ENCODE measurements around the gene KLF1. TPM values are rescaled to one million over a fixed set of nuclear protein-coding genes. Genes with fewer than 3 reads are reported as not detected.

The KLF1 gene
- total and polyA plus RNA-seq, 4 donors: 0.39 TPM; not detected in 3

DNA sequence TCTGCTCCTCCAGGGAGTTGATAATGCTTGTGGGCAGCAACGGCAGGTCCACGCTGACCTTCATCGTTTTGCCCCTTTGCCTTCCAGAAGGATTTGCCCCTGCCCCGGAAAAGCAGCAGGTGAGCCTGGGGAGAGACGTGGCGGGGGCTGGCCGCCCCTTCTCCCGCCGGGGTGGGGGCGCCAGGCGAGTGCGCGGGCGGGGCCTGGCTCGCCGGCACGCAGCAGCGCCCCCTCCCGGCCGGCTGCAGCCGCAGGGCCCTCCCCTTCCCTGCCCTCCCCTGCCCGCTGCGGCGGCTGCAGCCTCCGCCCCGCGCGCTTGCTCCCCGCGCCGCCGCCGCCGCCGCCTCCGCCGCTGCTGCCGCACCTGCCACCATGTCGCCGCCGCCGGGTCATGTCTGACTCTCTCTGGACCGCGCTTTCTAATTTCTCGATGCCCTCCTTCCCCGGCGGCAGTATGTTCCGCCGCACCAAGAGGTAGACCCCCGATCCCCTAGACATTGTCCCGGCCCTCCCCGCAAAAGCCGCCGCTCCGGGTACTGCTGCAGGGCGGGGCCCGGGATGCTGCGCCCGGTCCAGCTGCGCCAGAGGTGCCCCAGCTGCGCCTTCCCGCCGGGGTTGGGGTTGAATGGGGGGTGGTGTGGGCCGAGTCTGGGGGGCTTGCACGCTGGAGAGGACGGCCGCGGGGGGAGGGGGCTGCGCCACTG is 48.7 kb downstream of the KLF1 start, which contains the start of gene MAST1:
TSS of gene MAST1 (plus strand) at position 334 of the 704 bp plus-strand sequence. CDS start at position 392, 58 bp downstream.
- ATAC-seq (ENCODE audit: low FRiP score) (no peak), DNase-seq (no peak)
- H3K4me3 ChIP-seq (ENCODE audit: low read length in 2 of 2): no peak within 1 kb of the TSS
- H3K27me3 ChIP-seq (ENCODE audit: control insufficient read depth in 1 of 2, insufficient read depth in 2 of 2, low read length in 1 of 2): no peaks in the 10 kb centered on the region
- no peaks in the 10 kb centered on the region for H3K9me3 ChIP-seq (ENCODE audit: control insufficient read depth, low read length)
- no peaks in the 10 kb centered on the region for H3K36me3 ChIP-seq (ENCODE audit: control insufficient read depth in 1 of 2, insufficient read depth in 2 of 2, low read length in 1 of 2)
- H3K27ac ChIP-seq (ENCODE audit: low read depth in 1 of 2, low read length in 2 of 2): no peak within 1 kb of the TSS
- no peaks in the 10 kb centered on the region for H3K4me1 ChIP-seq (ENCODE audit: control insufficient read depth in 1 of 2, insufficient read depth in 2 of 2, low read length in 2 of 2)
- intact Hi-C loops (cut with DNase I): no loop called here
- 0 to 1% methylated on average over 31 to 69 of the region's 69 CpGs for WGBS, 2 donors

DNA sequence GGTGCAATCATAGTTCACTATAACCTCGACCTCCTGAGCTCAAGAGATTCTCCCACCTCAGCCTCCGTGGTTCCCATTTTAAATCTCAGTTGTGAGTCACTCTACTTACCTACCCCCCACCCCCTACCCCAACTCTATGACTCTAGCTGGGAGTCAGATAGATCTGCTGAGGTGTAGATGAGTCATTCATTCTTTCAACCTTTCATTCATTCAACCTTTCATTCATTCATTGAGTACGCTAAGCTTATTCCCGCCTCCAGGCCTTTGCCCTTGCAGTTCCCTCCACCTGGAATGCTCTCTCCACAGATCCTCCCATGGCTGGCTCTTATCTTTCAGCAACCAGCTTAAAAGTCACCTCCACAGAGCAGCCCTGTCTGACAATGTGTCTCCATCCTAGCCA is 49.8 kb downstream of the KLF1 start:
- 73 to 81% methylated on average over 4 of the region's 4 CpGs for WGBS, 2 donors
- intact Hi-C loops (cut with DNase I): no loop called here
- DNase-seq: no peak

DNA sequence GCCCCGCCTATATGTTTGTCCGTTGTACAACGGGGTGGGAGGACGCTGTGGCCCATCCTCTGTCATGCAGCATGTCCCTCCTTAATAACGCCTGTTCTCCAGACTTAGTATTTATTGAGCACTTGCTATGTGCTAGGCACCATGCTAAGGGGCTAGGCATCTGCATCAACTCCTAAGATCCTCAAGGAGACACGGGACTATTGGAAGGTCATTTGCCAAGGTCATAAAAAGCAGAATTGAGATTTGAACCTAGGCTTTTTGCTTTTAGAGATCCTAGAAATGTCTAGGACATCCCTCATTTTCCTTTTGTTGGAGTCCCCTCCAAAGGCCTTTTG is 50.5 kb downstream of the KLF1 start:
- intact Hi-C loops (cut with DNase I): no loop called here
- DNase-seq: no peak
- Histone ChIP-seq H3K9me3 (ENCODE audit: control insufficient read depth, low read length) (no peaks in the 10 kb centered on the region), H3K4me1 (ENCODE audit: control insufficient read depth in 1 of 2, insufficient read depth in 2 of 2, low read length in 2 of 2) (no peaks in the 10 kb centered on the region), H3K27me3 (ENCODE audit: control insufficient read depth in 1 of 2, insufficient read depth in 2 of 2, low read length in 1 of 2) (no peaks in the 10 kb centered on the region), H3K36me3 (ENCODE audit: control insufficient read depth in 1 of 2, insufficient read depth in 2 of 2, low read length in 1 of 2) (no peaks in the 10 kb centered on the region), H3K4me3 (ENCODE audit: low read length in 2 of 2) (no peak overlapping the region), H3K27ac (ENCODE audit: low read depth in 1 of 2, low read length in 2 of 2) (no peak overlapping the region)
- no peak for ATAC-seq (ENCODE audit: low FRiP score)
- 10 to 11% methylated on average over 6 of the region's 6 CpGs for WGBS, 2 donors

More for the DNA sequence above, 49.8 kb downstream of the KLF1 start:
- Histone ChIP-seq H3K4me1 (ENCODE audit: control insufficient read depth in 1 of 2, insufficient read depth in 2 of 2, low read length in 2 of 2) (no peaks in the 10 kb centered on the region), H3K27ac (ENCODE audit: low read depth in 1 of 2, low read length in 2 of 2) (no peak overlapping the region), H3K27me3 (ENCODE audit: control insufficient read depth in 1 of 2, insufficient read depth in 2 of 2, low read length in 1 of 2) (no peaks in the 10 kb centered on the region), H3K9me3 (ENCODE audit: control insufficient read depth, low read length) (no peaks in the 10 kb centered on the region), H3K4me3 (ENCODE audit: low read length in 2 of 2) (no peak overlapping the region), H3K36me3 (ENCODE audit: control insufficient read depth in 1 of 2, insufficient read depth in 2 of 2, low read length in 1 of 2) (no peaks in the 10 kb centered on the region)
- no peak for ATAC-seq (ENCODE audit: low FRiP score)

DNA sequence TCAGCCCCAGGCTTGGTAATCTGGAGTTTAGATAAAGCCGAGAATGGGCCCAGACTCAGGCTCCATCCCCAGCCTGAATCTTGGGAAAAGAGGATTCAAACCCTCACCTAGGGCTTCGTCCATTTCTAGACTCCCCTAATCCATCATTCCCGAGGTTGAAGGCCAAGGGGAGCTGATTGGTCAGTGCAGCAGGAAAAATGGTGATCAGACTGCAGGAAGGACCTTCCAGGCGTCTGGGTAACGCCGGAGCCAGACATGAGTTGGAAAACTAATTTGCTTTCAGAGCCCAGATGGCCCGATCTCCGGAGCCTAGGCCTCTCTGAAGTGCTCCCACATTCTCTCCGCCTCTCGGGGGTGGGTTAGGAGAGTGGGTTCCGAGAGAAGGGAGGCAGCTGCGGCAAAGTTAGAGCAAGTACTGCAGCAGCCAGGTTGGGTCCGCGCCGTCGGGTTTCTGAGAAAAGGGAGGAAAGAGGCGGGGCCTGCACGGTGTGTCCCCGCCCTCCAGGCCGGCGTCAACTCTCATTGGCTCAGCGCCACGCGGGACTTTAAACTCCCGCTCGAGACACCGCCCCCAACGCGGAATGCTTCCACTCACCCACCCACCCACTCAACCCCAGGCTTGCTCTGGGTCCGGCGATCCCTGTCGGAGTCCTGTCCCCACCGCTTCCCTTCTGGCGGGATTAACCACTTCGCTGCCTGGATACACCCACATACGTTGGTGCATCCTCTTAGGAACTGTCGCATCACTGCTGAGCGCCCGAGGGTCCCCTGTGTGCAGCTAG is 51.8 kb downstream of the KLF1 start:
- WGBS, 2 donors: 6 to 7% methylated on average over 39 of the region's 39 CpGs
- Histone ChIP-seq H3K9me3 (ENCODE audit: control insufficient read depth, low read length) (no peaks in the 10 kb centered on the region), H3K4me3 (ENCODE audit: low read length in 2 of 2) (no peak overlapping the region), H3K4me1 (ENCODE audit: control insufficient read depth in 1 of 2, insufficient read depth in 2 of 2, low read length in 2 of 2) (no peaks in the 10 kb centered on the region), H3K27me3 (ENCODE audit: control insufficient read depth in 1 of 2, insufficient read depth in 2 of 2, low read length in 1 of 2) (no peaks in the 10 kb centered on the region), H3K27ac (ENCODE audit: low read depth in 1 of 2, low read length in 2 of 2) (no peak overlapping the region), H3K36me3 (ENCODE audit: control insufficient read depth in 1 of 2, insufficient read depth in 2 of 2, low read length in 1 of 2) (no peaks in the 10 kb centered on the region)
- ATAC-seq (ENCODE audit: low FRiP score): no peak
- DNase-seq: no peak
- intact Hi-C loops (cut with DNase I): no loop called here

DNA sequence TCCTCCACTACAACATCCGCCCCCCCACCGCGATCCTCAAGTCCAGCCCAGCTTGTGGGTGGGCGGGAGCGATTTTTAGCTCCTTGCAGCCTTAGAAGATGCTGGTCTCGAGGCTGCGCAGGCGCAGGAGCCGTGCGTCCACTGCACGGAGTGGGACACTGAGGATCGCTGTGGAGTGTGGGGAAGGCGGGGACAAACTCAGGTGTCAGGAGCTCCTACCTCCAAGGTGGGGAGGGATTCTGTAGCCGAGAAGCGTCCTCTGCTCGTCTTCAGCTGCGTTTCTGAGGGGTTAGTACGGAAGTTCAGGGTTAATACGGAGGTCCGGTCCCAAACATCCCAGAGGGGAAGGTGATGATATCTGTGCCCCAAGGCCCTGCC is 52.4 kb downstream of the KLF1 start, which contains the start of gene RTBDN:
TSS of gene RTBDN (minus strand) at position 14 of the 378 bp plus-strand sequence. CDS start 4,600 bp downstream, outside the sequence.
- WGBS, 2 donors: 5 to 7% methylated on average over 20 of the region's 20 CpGs
- no peaks in the 10 kb centered on the region for H3K36me3 ChIP-seq (ENCODE audit: control insufficient read depth in 1 of 2, insufficient read depth in 2 of 2, low read length in 1 of 2)
- no peaks in the 10 kb centered on the region for H3K9me3 ChIP-seq (ENCODE audit: control insufficient read depth, low read length)
- intact Hi-C loops (cut with DNase I): no loop called here
- H3K4me1 ChIP-seq (ENCODE audit: control insufficient read depth in 1 of 2, insufficient read depth in 2 of 2, low read length in 2 of 2): no peaks in the 10 kb centered on the region
- DNase-seq: no peak
- no peak within 1 kb of the TSS for H3K27ac ChIP-seq (ENCODE audit: low read depth in 1 of 2, low read length in 2 of 2)
- ATAC-seq (ENCODE audit: low FRiP score): no peak
- no peaks in the 10 kb centered on the region for H3K27me3 ChIP-seq (ENCODE audit: control insufficient read depth in 1 of 2, insufficient read depth in 2 of 2, low read length in 1 of 2)
- peak within 1 kb of the TSS in 1 of 2 donors; percentile 21 for H3K4me3 ChIP-seq (ENCODE audit: low read length in 2 of 2)

Small RNA genes within 50 kb of the gene (microRNA-seq; reads per million reads assigned to microRNA genes)
- gene MIR5695 (0 reads per million in 2 donors), gene MIR6794 (0 reads per million in 2 donors)

Other genes with a start within 250 kb of the KLF1 start
- 100 to 1,000 TPM in 1 of 2 donors, 10 to 100 TPM in 1; 74.8 to 111 TPM for gene MAN2B1, start 220.5 kb downstream of the KLF1 start, total RNA-seq
- 10 to 100 TPM; 54.6 to 88.7 TPM for gene MAN2B1, start 220.5 kb downstream of the KLF1 start, polyA plus RNA-seq
- gene WDR83, start 220.4 kb downstream of the KLF1 start, total RNA-seq: 10 to 100 TPM in 1 of 2 donors, 1 to 10 TPM in 1; 7.1 to 11.8 TPM
- 10 to 100 TPM in 1 of 2 donors, 1 to 10 TPM in 1; 9.4 to 20.9 TPM for gene WDR83, start 220.4 kb downstream of the KLF1 start, polyA plus RNA-seq
- 10 to 100 TPM; 50.1 to 74.0 TPM for gene DHPS, start 205.3 kb downstream of the KLF1 start, total RNA-seq
- gene DHPS, start 205.3 kb downstream of the KLF1 start, polyA plus RNA-seq: 10 to 100 TPM; 42.7 to 94.8 TPM
- gene GNG14, start 199.2 kb downstream of the KLF1 start, total RNA-seq: not detected
- not detected for gene GNG14, start 199.2 kb downstream of the KLF1 start, polyA plus RNA-seq
- gene FBXW9, start 190.6 kb downstream of the KLF1 start, total RNA-seq: 1 to 10 TPM; 1.9 to 4.8 TPM
- 1 to 10 TPM; 4.1 to 5.4 TPM for gene FBXW9, start 190.6 kb downstream of the KLF1 start, polyA plus RNA-seq
- gene TNPO2, start 163.3 kb downstream of the KLF1 start, total RNA-seq: 10 to 100 TPM; 61.5 to 71.8 TPM
- gene TNPO2, start 163.3 kb downstream of the KLF1 start, polyA plus RNA-seq: 10 to 100 TPM; 15.2 to 38.5 TPM
- gene TRIR, start 152.5 kb downstream of the KLF1 start, total RNA-seq: 100 to 1,000 TPM; 119 to 121 TPM
- 100 to 1,000 TPM; 233 to 289 TPM for gene TRIR, start 152.5 kb downstream of the KLF1 start, polyA plus RNA-seq
- 10 to 100 TPM; 35.4 to 42.2 TPM for gene GET3, start 149.7 kb downstream of the KLF1 start, total RNA-seq
- 10 to 100 TPM; 61.2 to 70.6 TPM for gene GET3, start 149.7 kb downstream of the KLF1 start, polyA plus RNA-seq
- not detected for gene BEST2, start 135.4 kb downstream of the KLF1 start, total RNA-seq
- 1 to 10 TPM in 1 of 2 donors, not detected in 1; 2.5 TPM for gene BEST2, start 135.4 kb downstream of the KLF1 start, polyA plus RNA-seq
- 10 to 100 TPM; 28.5 to 45.5 TPM for gene HOOK2, start 111.6 kb downstream of the KLF1 start, total RNA-seq
- 10 to 100 TPM; 14.4 to 92.5 TPM for gene HOOK2, start 111.6 kb downstream of the KLF1 start, polyA plus RNA-seq
- 100 to 1,000 TPM; 250 to 609 TPM for gene JUNB, start 95.7 kb downstream of the KLF1 start, total RNA-seq
- gene JUNB, start 95.7 kb downstream of the KLF1 start, polyA plus RNA-seq: 100 to 1,000 TPM in 1 of 2 donors, 10 to 100 TPM in 1; 97.0 to 623 TPM
- gene PRDX2, start 85.4 kb downstream of the KLF1 start, total RNA-seq: 100 to 1,000 TPM in 1 of 2 donors, 10 to 100 TPM in 1; 90.5 to 118 TPM
- gene PRDX2, start 85.4 kb downstream of the KLF1 start, polyA plus RNA-seq: 100 to 1,000 TPM; 151 to 202 TPM
- gene THSD8, start 85.1 kb downstream of the KLF1 start, total RNA-seq: 1 to 10 TPM in 1 of 2 donors, not detected in 1; 1.2 TPM
- 1 to 10 TPM in 1 of 2 donors, not detected in 1; 2.5 TPM for gene THSD8, start 85.1 kb downstream of the KLF1 start, polyA plus RNA-seq
- 1 to 10 TPM; 2.9 to 7.2 TPM for gene RNASEH2A, start 80.6 kb downstream of the KLF1 start, total RNA-seq
- 1 to 10 TPM; 1.6 to 3.3 TPM for gene RNASEH2A, start 80.6 kb downstream of the KLF1 start, polyA plus RNA-seq
- gene RTBDN, start 52.6 kb downstream of the KLF1 start, total RNA-seq: not detected
- gene RTBDN, start 52.6 kb downstream of the KLF1 start, polyA plus RNA-seq: 1 to 10 TPM in 1 of 2 donors, not detected in 1; 2.0 TPM
- gene MAST1, start 48.7 kb downstream of the KLF1 start, total RNA-seq: under 1 TPM in 1 of 2 donors, not detected in 1; 0.54 TPM
- under 1 TPM in 1 of 2 donors, not detected in 1; 0.13 TPM for gene MAST1, start 48.7 kb downstream of the KLF1 start, polyA plus RNA-seq
- gene DNASE2, start 5.8 kb downstream of the KLF1 start, total RNA-seq: 10 to 100 TPM; 26.8 to 39.5 TPM
- 10 to 100 TPM; 27.4 to 49.9 TPM for gene DNASE2, start 5.8 kb downstream of the KLF1 start, polyA plus RNA-seq
- gene GCDH, start 4.0 kb upstream of the KLF1 start, total RNA-seq: 10 to 100 TPM; 15.1 to 16.4 TPM
- 10 to 100 TPM; 21.9 to 29.1 TPM for gene GCDH, start 4.0 kb upstream of the KLF1 start, polyA plus RNA-seq
- gene SYCE2, start 32.1 kb upstream of the KLF1 start, total RNA-seq: under 1 TPM; 0.42 to 0.51 TPM
- under 1 TPM in 1 of 2 donors, not detected in 1; 0.15 TPM for gene SYCE2, start 32.1 kb upstream of the KLF1 start, polyA plus RNA-seq
- 10 to 100 TPM; 27.2 to 31.4 TPM for gene FARSA, start 46.5 kb upstream of the KLF1 start, total RNA-seq
- 10 to 100 TPM; 19.7 to 23.2 TPM for gene FARSA, start 46.5 kb upstream of the KLF1 start, polyA plus RNA-seq
- gene CALR, start 51.4 kb upstream of the KLF1 start, total RNA-seq: 100 to 1,000 TPM; 649 to 778 TPM
- 100 to 1,000 TPM; 232 to 296 TPM for gene CALR, start 51.4 kb upstream of the KLF1 start, polyA plus RNA-seq
- 100 to 1,000 TPM in 1 of 2 donors, 10 to 100 TPM in 1; 80.7 to 106 TPM for gene RAD23A, start 58.7 kb upstream of the KLF1 start, total RNA-seq
- gene RAD23A, start 58.7 kb upstream of the KLF1 start, polyA plus RNA-seq: 100 to 1,000 TPM in 1 of 2 donors, 10 to 100 TPM in 1; 72.4 to 154 TPM
- 10 to 100 TPM; 15.3 to 15.7 TPM for gene GADD45GIP1, start 70.0 kb upstream of the KLF1 start, total RNA-seq
- gene GADD45GIP1, start 70.0 kb upstream of the KLF1 start, polyA plus RNA-seq: 10 to 100 TPM; 30.9 to 40.6 TPM
- gene DAND5, start 82.4 kb upstream of the KLF1 start, total RNA-seq: not detected
- gene DAND5, start 82.4 kb upstream of the KLF1 start, polyA plus RNA-seq: under 1 TPM in 1 of 2 donors, not detected in 1; 0.13 TPM
- gene NFIX, start 108.3 kb upstream of the KLF1 start, total RNA-seq: 100 to 1,000 TPM; 184 to 327 TPM
- 10 to 100 TPM; 45.5 to 49.8 TPM for gene NFIX, start 108.3 kb upstream of the KLF1 start, polyA plus RNA-seq
- gene LYL1, start 215.7 kb upstream of the KLF1 start, total RNA-seq: 10 to 100 TPM in 1 of 2 donors, 1 to 10 TPM in 1; 8.7 to 28.6 TPM
- gene LYL1, start 215.7 kb upstream of the KLF1 start, polyA plus RNA-seq: 1 to 10 TPM; 7.3 to 9.3 TPM
- 10 to 100 TPM; 23.9 to 26.5 TPM for gene TRMT1, start 229.5 kb upstream of the KLF1 start, total RNA-seq
- gene TRMT1, start 229.5 kb upstream of the KLF1 start, polyA plus RNA-seq: 10 to 100 TPM; 17.9 to 62.2 TPM
- gene NACC1, start 231.1 kb upstream of the KLF1 start, total RNA-seq: 10 to 100 TPM; 26.0 to 37.4 TPM
- gene NACC1, start 231.1 kb upstream of the KLF1 start, polyA plus RNA-seq: 1 to 10 TPM; 5.0 to 7.8 TPM

Data from aorta (tissue), 5 donors.